A172 (cell line): ENCODE data around the gene FAM168A. TPM values are rescaled to one million over a fixed set of nuclear protein-coding genes. Genes with fewer than 3 reads are reported as not detected.
"Not testable (repeated sequence)": the region's sequence is repeated elsewhere in the genome, so short reads cannot be mapped to it uniquely, and the experiment has no call there.

Experiments used
- DNase-seq: peaks from one replicate; pipeline ENCODE4 v3.0.0-alpha.2; 2015; ENCODE audit warnings: low spot score
- total RNA-seq: library from RNA; depleted of rRNA; stranded (reverse); fragments of >200 nt; shearing (Covaris generic); gene quantifications from 2 replicates; pipeline ENCODE4 v1.2.3, GENCODE V29; 2014

Gene FAM168A
- total RNA-seq, 1 experiment from 2014 or later: 22.3 TPM

DNA sequence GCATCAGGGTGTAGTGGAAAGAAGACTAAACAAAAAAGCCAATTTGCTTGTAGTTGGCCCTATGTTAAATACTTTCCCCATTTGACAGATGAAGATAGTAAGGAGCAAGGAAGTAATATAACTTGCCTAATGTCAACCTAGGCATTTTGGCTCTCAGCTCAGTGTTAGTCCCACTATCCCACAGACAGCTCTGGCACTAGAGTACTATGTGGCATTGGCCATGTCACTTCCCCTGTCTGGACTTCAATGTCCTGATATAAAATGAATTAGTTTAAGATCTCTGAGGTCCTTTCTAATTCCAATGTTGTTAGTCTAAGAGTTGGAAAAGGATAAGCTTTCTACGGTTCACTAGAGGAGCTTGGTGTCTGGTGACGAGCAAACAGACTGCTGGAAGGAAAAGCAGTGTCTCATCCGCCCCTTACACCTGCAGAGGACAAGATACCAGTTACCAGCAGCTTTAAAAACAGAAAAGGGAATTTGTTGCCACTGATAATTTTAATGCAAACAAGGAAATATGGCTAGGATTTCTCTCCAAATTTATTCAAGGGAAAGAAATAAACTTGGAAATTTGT, 129.2 kb downstream of the FAM168A start:
- no peak for DNase-seq

DNA sequence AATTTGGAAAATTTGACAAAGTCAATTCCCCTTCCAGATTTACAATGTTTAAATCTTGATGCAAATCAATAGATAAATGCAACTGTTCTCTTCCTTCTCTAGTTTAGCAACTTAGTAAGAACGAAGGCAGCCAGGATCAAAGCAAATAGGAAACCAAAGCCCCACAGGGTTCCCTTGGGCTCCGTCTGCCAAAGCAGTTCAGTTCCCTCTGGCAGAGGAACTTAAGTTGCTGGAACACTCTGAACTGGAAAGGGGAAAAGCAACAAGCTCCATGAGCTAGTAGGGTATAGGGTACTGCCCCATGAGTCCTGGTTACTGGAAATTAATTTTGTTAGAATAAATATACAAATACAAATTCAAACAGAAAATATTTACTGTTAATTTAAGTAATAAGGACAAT, 130.4 kb downstream of the FAM168A start:
- DNase-seq: no peak

GRCh38 chr11:73466643-73467042, 131.3 kb downstream of the FAM168A start:
- DNase-seq: no peak

DNA sequence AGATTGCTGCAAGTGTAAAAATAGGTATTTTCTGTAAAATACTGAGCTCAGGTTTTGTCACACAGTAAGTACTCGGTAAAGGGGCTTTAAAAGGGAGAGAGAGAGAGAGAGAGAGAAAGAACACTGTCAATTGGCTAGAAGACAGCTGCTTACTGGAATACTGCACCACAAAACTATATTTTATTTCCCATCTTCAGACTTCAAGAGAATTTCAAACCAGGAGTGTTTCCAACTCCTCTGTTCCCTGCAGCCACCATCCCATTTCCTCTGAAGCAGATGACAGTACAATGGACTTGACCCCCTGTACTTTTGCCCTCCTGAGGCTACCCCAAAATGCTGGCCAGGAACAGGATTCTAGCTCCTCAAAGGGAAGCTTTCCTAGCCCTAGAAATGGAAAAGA, 132.0 kb downstream of the FAM168A start:
- DNase-seq: no peak

GRCh38 chr11:73465023-73465675, 132.8 kb downstream of the FAM168A start:
- DNase-seq: no peak

GRCh38 chr11:73464347-73464746, 133.6 kb downstream of the FAM168A start:
- no peak for DNase-seq

DNA sequence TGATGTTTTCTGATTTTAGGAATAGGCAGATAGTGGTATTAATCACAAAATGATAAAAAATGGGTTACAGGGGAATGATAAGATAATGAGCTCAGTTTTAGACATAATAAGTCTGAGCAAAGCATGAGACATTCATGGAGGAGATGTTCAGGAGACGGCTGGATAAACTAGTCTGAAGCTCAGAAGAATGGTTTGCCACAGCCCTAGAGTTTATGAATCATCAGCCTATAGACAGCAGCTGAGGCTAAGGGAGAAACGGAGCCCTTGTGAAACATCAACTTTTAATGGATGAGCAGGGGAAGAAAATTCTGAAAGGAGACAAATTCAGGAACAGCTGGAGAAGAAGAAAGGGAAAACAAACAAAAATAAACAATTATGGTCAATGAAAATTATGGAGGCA, 134.6 kb downstream of the FAM168A start:
- no peak for DNase-seq

- no peak for DNase-seq
Observed at GRCh38 chr11:73461964-73462363, 135.9 kb downstream of the FAM168A start.

DNA sequence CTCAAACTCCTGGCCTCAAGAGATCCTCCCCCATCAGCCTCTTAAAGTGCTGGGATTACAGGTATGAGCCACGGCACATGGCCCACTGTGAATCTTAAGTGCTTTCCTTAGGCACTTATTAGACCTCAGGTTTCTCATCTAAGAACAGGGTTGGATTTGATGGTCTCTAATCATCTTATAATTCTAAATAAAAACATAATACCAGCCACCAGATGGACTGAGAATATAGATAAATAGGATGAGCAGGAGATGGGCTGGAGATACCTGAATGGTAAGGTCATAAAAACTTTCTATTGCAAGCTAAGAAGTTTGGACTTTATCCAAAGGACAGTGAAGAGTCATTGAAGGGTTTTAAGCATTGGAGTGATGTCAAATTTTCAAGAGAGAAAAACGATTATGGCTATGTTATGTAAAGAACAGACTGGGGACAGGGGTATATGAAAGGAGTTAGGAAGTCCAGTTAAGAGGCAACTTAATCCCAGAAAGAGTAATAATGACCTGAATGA, 136.5 kb downstream of the FAM168A start:
- no peak for DNase-seq

- DNase-seq: no peak
Observed at GRCh38 chr11:73458201-73458600, 139.7 kb downstream of the FAM168A start.

DNA sequence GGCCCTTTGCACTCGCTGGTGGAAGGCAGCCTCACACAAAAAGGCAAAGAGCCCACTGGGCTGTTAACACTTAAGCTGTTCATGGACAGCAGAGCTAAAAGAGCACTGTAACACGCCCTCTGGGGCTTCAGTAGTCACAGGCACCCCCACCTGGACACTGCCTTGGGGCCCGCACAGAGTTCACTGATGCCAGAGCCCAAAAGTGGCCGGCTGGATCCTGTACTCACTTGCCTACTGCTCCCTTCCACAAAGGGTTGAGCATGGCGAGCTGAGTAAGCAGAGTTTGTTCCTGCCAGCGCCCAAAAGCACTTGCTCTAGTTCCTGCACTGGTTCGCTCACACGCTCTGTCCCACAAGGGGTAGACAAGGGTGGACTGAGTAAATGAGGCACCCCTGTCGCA, 142.9 kb downstream of the FAM168A start:
- DNase-seq: no peak

DNA sequence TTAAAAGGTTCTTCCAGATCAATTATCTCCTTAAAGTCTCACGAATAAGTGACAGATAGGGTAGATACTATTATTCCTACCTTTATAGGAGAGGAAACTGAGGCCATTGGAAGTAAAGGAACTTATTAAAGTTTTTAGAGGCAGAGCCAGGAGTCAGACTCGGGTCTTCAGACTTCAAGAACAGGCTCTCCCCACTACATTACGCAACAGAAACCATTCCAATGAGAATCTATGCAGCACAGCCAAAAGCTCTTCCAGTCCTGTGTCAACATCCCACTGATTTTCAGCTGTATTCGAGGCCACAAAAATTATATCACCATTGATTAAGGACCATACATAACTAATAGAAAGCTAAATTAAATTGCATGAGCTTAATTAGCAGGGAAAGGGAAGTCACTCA, 144.3 kb downstream of the FAM168A start:
- no peak for DNase-seq

DNA sequence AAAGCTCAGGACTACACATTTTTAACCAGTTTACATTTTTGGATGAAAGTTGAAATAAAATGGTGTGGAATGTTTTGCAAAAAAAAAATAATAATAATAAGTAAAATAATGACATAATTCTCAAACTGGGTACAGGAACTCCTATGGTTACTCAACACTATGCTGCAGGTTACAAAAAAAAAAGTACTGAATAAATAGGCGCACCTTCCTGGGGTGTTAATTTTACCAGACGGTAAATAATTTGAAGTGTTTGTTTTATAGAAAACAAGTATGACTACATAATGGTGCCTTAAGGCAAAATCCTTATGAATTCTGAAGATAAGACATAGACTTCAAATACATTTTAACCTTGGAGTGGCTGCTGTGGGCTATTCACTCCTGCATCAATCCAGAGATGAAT, 145.2 kb downstream of the FAM168A start:
- no peak for DNase-seq

DNA sequence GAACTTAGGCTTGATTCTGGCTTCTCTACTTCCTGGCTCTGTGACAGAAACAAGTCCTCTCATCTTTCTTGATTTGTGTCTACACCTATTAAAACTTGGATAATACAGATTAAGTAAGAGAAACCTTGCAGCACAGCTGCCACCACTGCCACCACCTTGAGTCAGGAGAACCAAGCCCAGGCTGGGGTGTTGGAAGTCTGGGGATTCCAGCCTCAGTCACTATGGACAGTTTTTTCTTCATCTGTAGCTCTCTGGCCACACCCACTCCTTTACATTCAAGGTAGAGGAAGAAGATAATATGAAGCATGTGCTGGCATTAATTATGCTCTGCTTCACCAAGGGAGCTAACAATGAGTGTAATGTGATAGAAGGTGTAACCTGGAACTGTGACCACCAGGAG, 146.0 kb downstream of the FAM168A start:
- no peak for DNase-seq

DNA sequence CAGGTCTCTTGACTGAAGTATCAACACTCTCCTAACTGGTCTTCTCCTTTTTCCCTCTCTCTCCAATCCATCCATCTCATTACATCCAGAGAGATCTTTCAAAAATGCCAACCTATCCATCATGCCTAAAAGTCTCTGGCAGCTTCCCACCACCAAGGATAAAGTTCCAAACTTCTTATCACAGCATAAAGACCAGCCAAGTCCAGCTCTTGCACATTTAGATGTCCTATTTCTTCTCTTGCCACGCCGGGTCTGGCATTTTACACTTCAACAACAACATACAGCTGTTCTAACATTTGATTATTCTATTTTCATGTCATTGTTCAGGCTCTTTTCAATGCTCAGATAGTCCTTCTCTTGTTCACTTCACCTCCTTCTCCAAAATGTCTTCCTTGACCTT, 151.1 kb downstream of the FAM168A start:
- DNase-seq: no peak

GRCh38 chr11:73445980-73446379, 151.9 kb downstream of the FAM168A start:
- no peak for DNase-seq

GRCh38 chr11:73439002-73439843, 158.7 kb downstream of the FAM168A start:
- no peak for DNase-seq

GRCh38 chr11:73436859-73437258, 161.1 kb downstream of the FAM168A start:
- not testable (repeated sequence) for DNase-seq

DNA sequence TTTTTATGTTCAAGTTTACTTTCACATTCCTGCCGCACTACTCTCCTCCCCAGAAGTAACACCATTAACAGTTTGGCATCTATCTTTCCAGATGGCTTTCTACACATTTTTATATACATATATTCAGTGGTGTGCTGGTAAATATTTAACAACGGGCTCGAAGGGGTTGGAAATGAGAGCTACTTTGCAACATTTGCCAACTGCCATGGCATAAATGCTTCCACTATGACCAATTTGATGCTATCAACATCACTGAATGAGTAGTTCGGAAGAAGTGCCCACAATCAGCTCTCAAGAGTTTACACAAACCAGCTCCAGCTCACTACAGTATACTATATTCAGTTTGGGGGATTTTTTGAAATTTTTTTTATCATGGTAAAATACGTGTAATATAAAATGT, 166.5 kb downstream of the FAM168A start:
- DNase-seq: no peak

DNA sequence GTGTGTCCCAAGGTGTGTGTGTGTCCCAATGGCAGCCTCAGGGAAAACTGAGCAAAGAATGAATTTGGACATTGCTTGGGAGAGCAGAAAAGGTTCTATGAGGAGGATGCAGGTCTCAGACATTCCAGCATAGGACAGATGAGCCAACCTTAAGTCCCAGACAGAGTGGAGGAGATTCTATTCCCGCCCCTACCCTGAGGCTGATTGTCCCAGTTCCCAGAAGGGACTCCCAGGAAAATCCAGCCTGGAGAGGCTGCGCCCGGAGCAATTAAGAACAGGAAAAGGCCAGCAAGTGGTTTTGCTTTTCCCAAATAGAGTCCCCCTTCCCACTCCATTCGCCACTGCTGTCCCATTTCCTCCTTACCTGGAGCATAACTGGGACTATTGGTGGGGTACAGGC, 167.6 kb downstream of the FAM168A start:
- DNase-seq: no peak

GRCh38 chr11:73429121-73429750, 168.7 kb downstream of the FAM168A start:
- DNase-seq: no peak

- DNase-seq: no peak
Observed at GRCh38 chr11:73428699-73429098, 169.2 kb downstream of the FAM168A start.
